WTC11 (cell line): ENCODE results near the gene FRMD4B. TPM values are rescaled to one million over a fixed set of nuclear protein-coding genes. Genes with fewer than 3 reads are reported as not detected.

Experiments
- ATAC-seq: fragments of 200-7000 bp; cut with Tn5 transposase; 2 replicates; pipeline ENCODE4 v1.10.0; 2021; ENCODE audit warnings: mild to moderate bottlenecking, moderate library complexity
- CTCF ChIA-PET: fragments of 300-600 bp; sonication (Branson Sonifier 250); formaldehyde crosslinking; loops from one replicate; lab custom pipeline; 2021; ENCODE audit warnings: antibody characterized with exemption; lab: Charles Lee
- POLR2A ChIA-PET: fragments of 350-600 bp; sonication (Branson Sonifier 250); formaldehyde crosslinking; loops from one replicate; lab custom pipeline; 2021; ENCODE audit warnings: antibody characterized with exemption; lab: Charles Lee
- DNase-seq: peaks from one replicate; pipeline ENCODE4 v3.0.0; 2021; ENCODE audit warnings: low spot score
- H3K27ac Mint-ChIP-seq: 2 replicates; pipeline ENCODE4 v1.8.0; 2021; ENCODE audit warnings: mixed read lengths
- H3K27me3 Mint-ChIP-seq: 2 replicates; pipeline ENCODE4 v1.8.0; 2021; ENCODE audit warnings: low read depth, mild to moderate bottlenecking, moderate library complexity, mixed read lengths
- H3K36me3 Mint-ChIP-seq: 2 replicates; pipeline ENCODE4 v1.8.0; 2021; ENCODE audit warnings: mixed read lengths
- H3K4me1 Mint-ChIP-seq: 2 replicates; pipeline ENCODE4 v1.8.0; 2022; ENCODE audit warnings: mixed read lengths
- H3K4me3 Mint-ChIP-seq: 2 replicates; pipeline ENCODE4 v1.8.0; 2021; ENCODE audit warnings: mild to moderate bottlenecking, moderate library complexity, mixed read lengths
- H3K9me3 Mint-ChIP-seq: 2 replicates; pipeline ENCODE4 v1.8.0; 2021; ENCODE audit warnings: mixed read lengths
- AFF4 ChIP-seq: sonication (generic); formaldehyde crosslinking; IDR thresholded peaks from 2 replicates; pipeline ENCODE4 v1.8.1; 2023; ENCODE audit warnings: mild to moderate bottlenecking, missing genetic modification reagents, borderline replicate concordance
- AR ChIP-seq: fragments of 250-450 bp; sonication (Bioruptor Pico); IDR thresholded peaks from 2 replicates; pipeline ENCODE4 v1.9.0; 2021; ENCODE audit warnings: mild to moderate bottlenecking
- ATF6 ChIP-seq: sonication (generic); formaldehyde crosslinking; IDR thresholded peaks from 2 replicates; pipeline ENCODE4 v1.8.1; 2023; ENCODE audit warnings: mild to moderate bottlenecking, missing genetic modification reagents
- CBFB ChIP-seq: sonication (generic); formaldehyde crosslinking; IDR thresholded peaks from 2 replicates; pipeline ENCODE4 v1.8.1; 2022; ENCODE audit warnings: mild to moderate bottlenecking, low read depth, missing genetic modification reagents
- CREM ChIP-seq: sonication (generic); formaldehyde crosslinking; IDR thresholded peaks from 2 replicates; pipeline ENCODE4 v1.8.1; 2022; ENCODE audit warnings: mild to moderate bottlenecking, missing genetic modification reagents, moderate library complexity
- E2F1 ChIP-seq: sonication (generic); formaldehyde crosslinking; IDR thresholded peaks from 2 replicates; pipeline ENCODE4 v1.8.0; 2022; ENCODE audit warnings: mild to moderate bottlenecking, missing genetic modification reagents
- ERG ChIP-seq: fragments of 250-450 bp; sonication (Bioruptor Pico); IDR thresholded peaks from 2 replicates; pipeline ENCODE4 v1.8.0; 2021; ENCODE audit warnings: mild to moderate bottlenecking
- IRF1 ChIP-seq: sonication (generic); formaldehyde crosslinking; IDR thresholded peaks from 2 replicates; pipeline ENCODE4 v1.8.0; 2023; ENCODE audit warnings: missing genetic modification reagents
- KAT7 ChIP-seq: sonication (generic); formaldehyde crosslinking; IDR thresholded peaks from 2 replicates; pipeline ENCODE4 v1.8.1; 2023; ENCODE audit warnings: missing genetic modification reagents, mild to moderate bottlenecking, borderline replicate concordance
- MXD4 ChIP-seq: fragments of 250-450 bp; sonication (Bioruptor Pico); IDR thresholded peaks from 2 replicates; pipeline ENCODE4 v1.8.0; 2021; ENCODE audit warnings: mild to moderate bottlenecking, moderate library complexity, borderline replicate concordance
- MYBL2 ChIP-seq: sonication (generic); formaldehyde crosslinking; IDR thresholded peaks from 2 replicates; pipeline ENCODE4 v1.8.1; 2023; ENCODE audit warnings: mild to moderate bottlenecking, moderate library complexity, missing genetic modification reagents
- NFYB ChIP-seq: sonication (generic); formaldehyde crosslinking; conservative IDR thresholded peaks from 2 replicates; pipeline ENCODE4 v1.8.0; 2022; ENCODE audit warnings: low read depth, missing genetic modification reagents
- NR2C2 ChIP-seq: sonication (generic); formaldehyde crosslinking; IDR thresholded peaks from 2 replicates; pipeline ENCODE4 v1.8.0; 2022; ENCODE audit warnings: mild to moderate bottlenecking, missing genetic modification reagents
- SMAD4 ChIP-seq: sonication (generic); formaldehyde crosslinking; IDR thresholded peaks from 2 replicates; pipeline ENCODE4 v1.8.0; 2022; ENCODE audit warnings: mild to moderate bottlenecking, missing genetic modification reagents
- TEAD4 ChIP-seq: sonication (generic); formaldehyde crosslinking; IDR thresholded peaks from 2 replicates; pipeline ENCODE4 v1.8.0; 2022; ENCODE audit warnings: mild to moderate bottlenecking, missing genetic modification reagents
- ZNF317 ChIP-seq: sonication (generic); formaldehyde crosslinking; IDR thresholded peaks from 2 replicates; pipeline ENCODE4 v1.8.1; 2023; ENCODE audit warnings: low read depth, mild to moderate bottlenecking, moderate library complexity, missing genetic modification reagents, borderline replicate concordance
- ZNF396 ChIP-seq: fragments of 250-450 bp; sonication (Bioruptor Pico); IDR thresholded peaks from 2 replicates; pipeline ENCODE4 v1.8.0; 2021; ENCODE audit warnings: mild to moderate bottlenecking, moderate library complexity, borderline replicate concordance
- ZNF512 ChIP-seq: sonication (generic); formaldehyde crosslinking; IDR thresholded peaks from 2 replicates; pipeline ENCODE4 v1.8.1; 2022; ENCODE audit warnings: missing genetic modification reagents, borderline replicate concordance
- ZNF671 ChIP-seq: fragments of 250-450 bp; sonication (Bioruptor Pico); IDR thresholded peaks from 2 replicates; pipeline ENCODE4 v1.8.0; 2021; ENCODE audit warnings: mild to moderate bottlenecking
- total RNA-seq: library from RNA; stranded (reverse); gene quantifications from 3 replicates; pipeline ENCODE4 v1.2.3, GENCODE V29; 2021

FRMD4B gene
- total RNA-seq, 1 experiment from 2014 or later = 6.7 TPM

- no peak for TF ChIP-seq TEAD4 (CRISPR knock-in tag)
- no peak for TF ChIP-seq NR2C2 (CRISPR knock-in tag)
- TF ChIP-seq ZNF396 (CRISPR knock-in tag) = no peak
- no peak for TF ChIP-seq ATF6 (CRISPR knock-in tag)
- no peak for TF ChIP-seq CBFB (CRISPR knock-in tag)
- TF ChIP-seq AFF4 = no peak
- TF ChIP-seq MXD4 = no peak
- TF ChIP-seq ERG (CRISPR knock-in tag) = no peak
- no peak for TF ChIP-seq SMAD4 (CRISPR knock-in tag)
- TF ChIP-seq CREM = no peak
These were observed 185.9 kb downstream of the FRMD4B start (continued) for GRCh38 chr3:69199942-69200341.

- CTCF ChIA-PET = no interaction called here
- DNase-seq (no peak), ATAC-seq (no peak)
- Mint-ChIP-seq H3K4me1 (peaks cover 27% of the 10 kb centered on the region), H3K27ac (no peak overlapping the region), H3K36me3 (peaks cover 5% of the 10 kb centered on the region; the same call in 1 of the 2 replicates), H3K27me3 (no peaks in the 10 kb centered on the region), H3K4me3 (no peak overlapping the region), H3K9me3 (no peaks in the 10 kb centered on the region)
- no peak for TF ChIP-seq ZNF317 (CRISPR knock-in tag)
- TF ChIP-seq MYBL2 (CRISPR knock-in tag) = no peak
- TF ChIP-seq ZNF671 (CRISPR knock-in tag) = no peak
- TF ChIP-seq IRF1 = no peak
- no peak for TF ChIP-seq NFYB (CRISPR knock-in tag)
- no peak for TF ChIP-seq SMAD4 (CRISPR knock-in tag)
- no peak for TF ChIP-seq NR2C2 (CRISPR knock-in tag)
- no peak for TF ChIP-seq ZNF512 (CRISPR knock-in tag)
- TF ChIP-seq AR = no peak
- TF ChIP-seq KAT7 (CRISPR knock-in tag) = no peak
- TF ChIP-seq CREM = no peak
- no peak for TF ChIP-seq E2F1
- POLR2A ChIA-PET = no interaction called here
These were observed 187.9 kb downstream of the FRMD4B start for GRCh38 chr3:69197922-69198530.
